GM19468 (cell line): ENCODE data around the gene PRICKLE2.

Experiments used
- ATAC-seq: cut with Tn5 transposase; IDR thresholded peaks from one replicate; pipeline ENCODE4 v1.9.1; 2021; ENCODE audit warnings: mild to moderate bottlenecking, moderate library complexity, moderate number of reproducible peaks; ENCODE audit not compliant: unreplicated experiment; ENCODE audit errors: extremely low read depth

Gene PRICKLE2

DNA sequence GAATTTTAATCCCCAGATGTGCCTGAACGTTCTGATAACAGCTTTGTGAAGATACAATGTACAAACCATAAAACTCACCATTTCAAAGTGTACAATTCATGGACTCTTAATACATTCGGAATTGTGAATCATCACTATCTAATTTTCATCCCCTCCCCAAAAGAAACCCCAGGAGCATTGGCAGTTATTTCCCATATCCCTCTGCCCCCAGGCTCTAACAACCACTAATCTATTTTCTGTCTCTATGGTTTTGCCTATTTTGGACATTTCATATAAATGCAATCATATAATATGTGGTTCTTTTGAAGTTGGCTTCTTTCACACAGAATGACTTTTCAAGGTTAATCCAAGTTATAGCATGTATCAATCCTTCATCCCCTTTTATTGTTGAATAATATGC, 25.3 kb downstream of the PRICKLE2 start:
- no peak for ATAC-seq

DNA sequence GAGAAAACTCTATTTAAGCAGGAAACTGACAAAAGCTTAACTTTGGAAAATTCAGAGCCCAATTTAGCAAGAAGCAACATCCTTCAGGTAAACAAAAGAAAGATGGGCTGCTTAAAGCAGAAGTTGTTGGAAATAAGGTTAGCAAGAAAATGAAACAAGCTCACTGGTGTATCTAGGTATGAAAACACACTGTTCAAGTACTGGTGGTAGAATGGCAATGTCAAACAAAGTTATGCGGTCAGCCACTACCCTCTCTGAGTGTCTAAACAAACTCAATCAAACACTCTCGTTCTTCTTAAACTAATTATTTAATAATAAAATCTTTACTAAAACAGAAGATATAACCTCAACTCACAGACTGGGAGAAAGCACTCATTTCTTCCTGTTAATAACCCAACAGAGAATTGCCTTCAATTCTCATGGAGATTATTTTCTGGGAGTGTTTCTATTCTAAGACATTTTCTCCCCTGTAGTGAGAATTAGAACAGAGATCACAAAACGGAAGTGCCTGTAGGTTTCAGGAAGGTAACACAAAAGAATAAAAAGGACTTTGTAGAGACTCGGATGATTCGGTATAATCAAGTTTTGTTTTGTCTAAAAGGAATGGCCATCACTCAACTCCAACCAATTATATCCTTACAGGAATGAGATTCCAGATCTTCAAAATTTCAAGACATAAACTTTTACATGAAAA, 28.9 kb downstream of the PRICKLE2 start:
- ATAC-seq = no peak

DNA sequence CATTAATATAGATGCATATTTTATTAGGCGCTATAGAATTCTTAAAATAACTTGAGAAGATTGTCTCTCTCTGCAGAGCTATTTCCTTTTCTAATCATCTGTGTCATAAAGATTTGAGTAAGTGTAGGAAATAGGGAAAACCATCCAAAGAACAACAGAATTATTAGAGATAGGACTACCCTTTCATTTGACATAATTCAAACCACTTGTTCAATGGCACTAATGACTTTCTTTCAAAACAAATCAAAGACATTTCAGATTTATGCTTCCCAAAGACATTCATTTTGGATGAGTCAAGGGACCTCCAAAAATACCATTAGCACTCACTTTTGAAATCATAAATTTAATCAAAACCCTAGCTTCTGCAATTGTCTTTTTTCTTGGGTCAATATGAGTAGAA, 29.5 kb downstream of the PRICKLE2 start:
- no peak for ATAC-seq

DNA sequence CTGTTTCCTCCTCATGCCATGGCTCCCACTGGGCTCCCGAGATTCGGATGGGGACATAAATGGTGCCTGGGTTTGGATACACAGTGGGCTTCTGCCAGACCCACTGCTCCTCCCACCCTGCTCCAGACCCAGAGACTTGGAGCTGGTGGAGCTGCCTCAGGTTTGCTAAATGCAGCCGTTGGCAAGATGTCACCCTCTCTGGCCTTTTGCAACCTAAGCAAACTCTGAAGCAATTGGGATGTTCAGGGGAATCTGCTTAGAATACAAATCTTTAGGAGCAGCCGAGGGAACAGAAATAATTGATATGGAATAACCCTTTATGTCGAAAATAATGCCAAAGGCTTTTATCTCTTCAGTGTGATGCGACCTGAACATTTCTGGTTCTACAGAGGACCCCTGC, 33.4 kb downstream of the PRICKLE2 start:
- no peak for ATAC-seq

DNA sequence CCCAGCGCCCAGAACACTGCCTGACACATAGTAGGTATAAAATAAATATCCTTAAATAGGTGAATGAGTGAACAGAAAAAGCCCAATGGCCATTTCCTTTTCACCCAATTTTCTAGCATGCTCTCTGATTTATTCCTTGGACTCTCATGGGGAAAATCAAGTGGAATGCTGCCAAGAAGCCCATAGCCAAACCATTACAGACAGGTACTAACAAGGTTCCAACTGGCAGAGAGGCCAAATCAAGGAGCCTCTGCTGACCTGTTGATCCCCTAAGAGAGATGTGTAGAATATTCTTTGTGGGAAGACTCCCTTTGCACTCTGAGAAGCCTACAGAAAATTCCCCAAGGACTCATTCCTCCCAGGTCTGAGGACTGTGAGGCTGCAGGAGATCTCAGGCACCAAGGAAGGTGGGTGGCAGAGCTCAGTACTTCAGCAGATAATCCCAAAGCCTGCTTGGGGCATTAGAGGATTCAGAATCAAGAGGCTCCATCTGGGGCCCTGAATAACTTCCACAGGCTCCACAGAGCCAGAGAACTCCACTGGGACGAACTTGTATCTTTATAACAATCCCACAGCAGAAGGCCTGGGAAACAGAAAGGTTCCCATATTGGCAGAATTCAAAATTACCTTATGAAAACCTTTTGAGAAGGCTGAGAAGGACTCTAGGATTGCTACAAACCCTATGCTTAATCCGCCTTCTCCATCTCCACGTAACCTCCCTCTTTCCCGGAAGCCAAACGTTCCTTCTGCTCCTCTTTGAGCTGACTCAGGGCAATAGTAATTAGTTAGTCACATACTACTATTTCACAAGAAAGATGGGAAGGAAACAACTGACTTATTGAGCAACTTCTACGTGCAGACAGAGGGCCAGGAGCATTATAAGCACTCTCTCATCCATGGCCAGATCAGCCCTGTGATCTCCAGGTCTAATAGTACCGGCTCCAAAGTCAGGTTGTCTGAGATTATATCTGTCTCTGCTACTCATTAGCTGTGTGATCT, 34.5 kb downstream of the PRICKLE2 start:
- ATAC-seq = no peak

DNA sequence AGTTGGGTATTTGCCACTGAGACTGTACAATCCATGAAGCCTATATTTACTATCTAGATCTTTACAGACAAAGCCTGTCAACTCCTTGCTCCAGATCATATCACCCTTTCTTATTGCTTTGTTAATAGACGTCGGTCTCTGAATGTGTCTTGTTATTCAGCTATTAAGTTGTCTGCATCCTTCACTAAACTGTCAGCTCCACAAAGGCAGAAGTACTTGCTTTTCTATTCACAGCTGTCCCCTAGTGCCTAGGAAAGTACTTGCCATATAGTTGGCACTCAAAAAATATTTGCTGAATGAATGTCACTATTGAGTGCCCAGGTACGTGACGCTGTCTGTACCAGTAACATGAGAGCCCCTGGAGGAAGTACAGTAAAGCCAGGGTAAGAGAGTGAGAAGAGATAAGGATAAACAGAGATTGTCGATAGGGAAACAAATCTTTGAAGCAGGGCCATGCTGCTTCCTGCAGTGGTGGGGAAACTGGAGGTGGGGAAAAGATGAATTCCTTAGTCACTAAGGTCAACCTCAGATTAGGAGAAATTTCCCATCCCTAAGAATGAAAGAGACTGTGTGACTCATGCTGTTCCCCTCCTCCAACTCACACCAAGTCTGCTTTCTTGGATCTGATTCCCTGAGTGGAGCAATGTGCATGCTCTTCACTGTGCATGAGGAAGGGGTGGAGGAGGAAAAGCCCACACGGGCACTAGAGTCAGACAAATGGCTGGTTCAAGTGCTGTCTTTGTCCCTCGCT, 36.3 kb downstream of the PRICKLE2 start:
- ATAC-seq = no peak

DNA sequence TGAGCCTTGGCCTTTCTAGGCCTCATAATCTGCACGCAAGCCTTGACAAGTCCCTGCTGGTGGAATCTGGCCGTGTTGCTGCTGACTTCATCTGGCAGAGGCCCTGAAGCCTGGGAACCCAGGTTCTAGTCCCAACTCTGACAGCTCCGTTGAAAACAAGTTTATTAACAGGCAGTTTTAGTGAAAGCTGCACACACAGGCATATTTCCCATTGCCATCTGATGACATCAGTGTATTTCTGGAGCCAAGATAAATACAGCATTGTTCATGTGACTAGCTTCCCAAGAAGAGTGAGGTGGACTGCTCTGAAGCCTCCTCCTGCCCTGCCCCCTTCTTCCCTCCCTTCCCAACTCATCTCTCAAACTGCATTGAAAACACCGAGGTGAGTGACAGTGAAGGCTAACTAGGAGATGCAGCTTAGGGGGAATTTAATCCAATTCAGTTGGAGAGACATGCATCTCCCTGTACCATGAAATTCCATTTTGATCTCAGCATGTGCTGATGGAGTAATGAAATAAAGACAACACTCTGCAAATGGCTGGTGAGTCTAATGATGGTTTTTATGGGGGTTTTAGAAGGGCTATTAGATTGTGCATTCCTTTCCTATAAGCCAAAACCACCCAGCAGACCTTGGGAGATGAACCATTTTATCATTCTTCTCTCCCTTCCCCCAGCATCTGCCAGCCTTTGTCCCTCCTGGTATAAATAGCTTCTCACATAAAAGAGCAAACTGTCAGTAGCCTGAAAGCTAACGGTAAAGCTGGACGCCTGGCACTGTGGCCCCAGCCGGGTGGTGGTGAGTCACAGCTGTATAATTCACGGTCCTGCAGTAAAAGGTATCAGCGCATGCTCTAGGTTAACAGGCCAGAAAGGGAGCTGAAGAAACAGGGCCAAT, 38.0 kb downstream of the PRICKLE2 start:
- no peak for ATAC-seq

DNA sequence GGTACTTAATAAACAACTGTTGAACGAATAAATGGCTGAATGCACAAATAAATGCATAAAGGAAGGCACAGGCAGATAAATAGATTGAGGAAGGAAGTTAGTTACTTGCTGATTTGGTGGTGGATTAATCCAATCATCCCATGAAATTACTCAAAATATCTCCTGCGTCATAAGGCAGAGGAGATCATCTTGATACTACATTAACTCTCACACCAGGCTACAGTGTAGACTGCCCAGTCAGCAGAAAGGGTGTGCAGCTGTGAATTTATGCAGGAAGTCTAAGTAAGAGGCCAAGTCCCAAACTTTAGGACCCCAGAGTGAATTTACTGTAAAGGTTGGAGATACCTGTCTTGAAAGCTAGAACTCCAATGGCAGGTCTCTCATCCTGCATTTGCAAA, 38.6 kb downstream of the PRICKLE2 start:
- ATAC-seq = no peak

DNA sequence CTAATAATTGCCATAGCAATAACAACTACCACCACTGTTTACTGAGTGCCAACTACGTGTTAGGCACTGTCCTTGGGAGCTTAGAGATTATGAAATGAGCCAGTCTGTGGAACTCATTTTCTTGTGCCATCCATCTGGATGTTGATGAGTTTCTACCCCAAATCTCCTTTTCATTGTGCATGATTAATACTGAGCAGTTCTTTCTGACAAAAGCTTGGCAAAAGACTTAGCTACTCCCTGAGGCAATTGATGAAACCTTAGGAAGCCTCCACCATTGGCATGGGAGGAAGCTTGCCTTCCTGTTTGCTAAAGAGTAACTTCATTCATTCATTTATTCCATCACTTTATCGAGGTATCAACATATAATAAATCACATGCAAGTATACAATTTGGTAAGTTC, 39.8 kb downstream of the PRICKLE2 start:
- ATAC-seq = no peak

DNA sequence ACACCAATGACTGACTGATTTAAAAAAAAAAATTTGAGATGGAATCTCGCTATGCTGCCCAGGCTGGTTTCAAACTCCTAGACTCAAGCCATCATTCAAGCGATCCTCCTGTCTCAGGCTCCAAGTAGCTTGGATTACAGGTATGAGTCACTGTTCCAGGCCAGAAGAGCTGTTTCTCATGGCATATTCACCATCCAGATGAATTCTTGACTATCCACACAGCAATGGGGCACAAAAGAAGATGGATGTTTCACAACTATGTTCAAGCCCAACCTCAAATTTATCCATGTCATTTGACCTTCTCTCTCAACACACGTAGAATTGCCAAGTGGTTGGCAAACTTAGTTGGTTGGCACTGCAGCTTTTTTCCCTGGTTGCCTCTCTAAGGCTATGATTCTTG, 40.6 kb downstream of the PRICKLE2 start:
- ATAC-seq = no peak

DNA sequence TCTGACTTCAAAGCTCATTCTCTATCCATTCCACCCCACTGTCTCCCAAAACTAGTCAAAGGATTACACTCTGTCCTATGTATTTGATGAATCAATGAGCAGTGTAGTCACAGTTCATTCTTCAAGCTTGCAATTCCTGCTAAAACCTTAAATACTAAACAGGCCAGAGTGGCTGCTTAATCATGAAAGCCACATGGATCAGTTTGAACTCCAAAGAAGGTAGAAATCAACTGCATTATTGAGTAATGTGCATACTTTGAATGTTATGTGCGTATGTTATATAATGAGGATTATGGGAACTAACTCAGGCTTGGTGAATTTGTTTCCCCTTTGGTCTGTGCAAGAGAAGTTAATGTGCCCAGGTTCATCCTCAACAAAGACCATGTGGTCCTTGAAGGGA, 45.4 kb downstream of the PRICKLE2 start:
- ATAC-seq = no peak

DNA sequence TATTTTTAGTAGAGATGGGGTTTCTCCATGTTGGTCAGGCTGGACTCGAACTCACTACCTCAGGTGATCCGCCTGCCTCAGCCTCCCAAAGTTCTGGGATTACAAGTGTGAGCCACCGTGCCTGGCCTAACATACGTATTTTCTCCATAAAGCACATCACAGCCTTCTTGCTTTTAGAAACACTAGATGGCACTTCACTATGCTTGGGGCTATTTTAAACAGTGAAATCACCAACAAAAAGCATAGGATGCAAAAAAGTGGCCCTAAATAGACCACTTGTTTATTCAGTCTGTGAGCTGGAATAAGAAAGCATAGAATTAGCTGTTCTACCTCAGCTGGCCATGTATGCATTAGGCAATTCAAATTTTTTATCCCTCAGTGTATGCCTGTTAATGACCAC, 46.0 kb downstream of the PRICKLE2 start:
- ATAC-seq = no peak

DNA sequence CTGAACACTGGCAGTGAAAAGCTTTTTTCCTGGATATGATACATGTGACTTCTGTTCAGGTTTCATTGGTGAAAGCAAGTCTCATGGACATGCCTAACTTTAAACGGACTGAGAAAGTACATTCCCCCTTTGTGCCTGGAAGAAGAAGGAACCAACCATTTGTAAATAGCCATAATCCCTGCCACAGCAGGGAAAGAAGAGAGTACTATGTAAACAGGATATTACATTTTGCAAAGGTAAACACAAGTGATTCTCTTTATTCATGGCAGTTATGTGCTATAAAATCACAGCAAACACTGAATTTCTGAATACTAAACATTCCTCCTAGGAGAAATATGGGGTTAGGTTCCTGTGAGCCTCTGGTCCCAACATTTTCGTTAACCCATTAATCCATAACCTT, 46.8 kb downstream of the PRICKLE2 start:
- ATAC-seq = no peak

DNA sequence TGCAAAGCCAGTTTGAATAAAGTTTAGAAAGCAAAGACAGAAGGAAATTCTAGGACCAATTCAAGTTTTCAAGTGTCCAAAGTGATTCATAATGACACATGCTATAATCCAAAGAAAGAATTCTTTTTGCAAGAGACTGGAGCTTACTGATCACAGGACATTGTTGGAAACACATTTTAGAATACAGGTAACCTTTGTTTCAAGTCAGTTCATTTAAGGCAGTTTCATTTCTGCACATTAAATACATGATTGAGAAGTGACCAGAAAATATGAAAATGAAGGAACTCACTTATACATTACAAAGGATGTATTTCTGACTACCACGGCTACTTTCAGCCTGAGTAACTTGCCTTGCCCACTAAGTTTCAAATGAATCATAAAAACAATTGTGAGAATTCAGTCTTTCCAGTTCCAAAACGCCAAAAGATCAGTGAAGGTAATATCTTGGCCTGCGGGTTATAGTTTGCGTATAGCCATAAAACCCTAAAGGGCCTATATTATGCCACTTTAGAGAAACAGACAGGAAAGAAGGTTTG, 48.7 kb downstream of the PRICKLE2 start:
- no peak for ATAC-seq

DNA sequence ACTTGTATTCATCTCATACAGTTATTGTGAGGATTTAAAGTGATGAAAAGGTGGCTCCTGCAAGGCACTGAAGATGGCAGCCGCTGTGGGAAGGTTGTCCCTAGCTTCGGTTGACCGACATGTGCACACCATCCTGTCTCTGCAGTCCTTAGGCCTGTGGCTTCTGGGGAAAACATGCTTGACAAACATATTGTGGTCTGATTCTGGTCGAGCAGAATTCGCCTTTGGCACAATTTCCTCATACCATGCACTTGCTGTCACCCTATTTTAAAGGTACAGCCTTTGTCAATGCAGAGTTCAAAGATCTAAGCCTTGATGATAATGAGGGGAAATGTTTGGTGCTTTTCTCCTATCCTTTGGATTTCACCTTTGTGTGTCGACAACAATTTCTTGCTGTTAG, 50.9 kb downstream of the PRICKLE2 start:
- no peak for ATAC-seq

DNA sequence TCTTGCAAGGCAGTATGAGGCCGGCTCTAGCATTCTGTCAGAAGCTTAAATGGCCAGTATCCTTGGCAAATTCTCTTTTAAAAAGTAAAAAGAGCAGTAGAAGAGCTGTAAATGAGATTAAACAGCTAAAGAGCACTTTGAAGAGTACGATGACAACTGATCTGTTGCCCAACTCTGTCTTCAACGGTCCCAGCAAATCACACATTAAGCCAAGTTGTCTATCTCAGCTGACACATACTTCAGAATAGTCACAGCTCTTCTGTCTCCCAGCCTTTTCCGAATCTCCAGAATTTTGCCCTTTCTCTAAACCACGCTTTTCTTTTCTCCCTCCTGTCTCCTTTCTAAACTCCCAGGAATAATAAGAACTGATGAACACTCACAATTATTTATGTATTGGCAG, 51.7 kb downstream of the PRICKLE2 start:
- ATAC-seq = no peak

DNA sequence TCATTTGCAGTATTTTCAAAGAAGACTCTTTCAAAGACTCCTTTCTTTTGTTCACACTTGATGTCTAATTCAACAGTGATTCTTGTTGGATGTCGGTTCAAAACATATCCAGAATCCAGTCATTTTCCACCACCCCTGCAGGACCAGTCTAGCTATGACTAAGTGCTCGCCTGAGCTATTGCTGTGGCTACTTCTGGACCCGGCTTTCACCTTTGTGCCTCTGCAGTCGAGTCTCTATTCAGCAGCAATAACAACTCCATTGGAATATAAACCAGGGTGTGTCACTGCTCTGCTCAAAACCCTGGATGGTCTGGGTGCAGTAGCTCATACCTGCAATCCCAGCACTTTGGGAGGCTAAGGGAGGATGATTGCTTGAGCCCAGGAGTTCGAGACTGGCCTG, 55.0 kb downstream of the PRICKLE2 start:
- no peak for ATAC-seq

DNA sequence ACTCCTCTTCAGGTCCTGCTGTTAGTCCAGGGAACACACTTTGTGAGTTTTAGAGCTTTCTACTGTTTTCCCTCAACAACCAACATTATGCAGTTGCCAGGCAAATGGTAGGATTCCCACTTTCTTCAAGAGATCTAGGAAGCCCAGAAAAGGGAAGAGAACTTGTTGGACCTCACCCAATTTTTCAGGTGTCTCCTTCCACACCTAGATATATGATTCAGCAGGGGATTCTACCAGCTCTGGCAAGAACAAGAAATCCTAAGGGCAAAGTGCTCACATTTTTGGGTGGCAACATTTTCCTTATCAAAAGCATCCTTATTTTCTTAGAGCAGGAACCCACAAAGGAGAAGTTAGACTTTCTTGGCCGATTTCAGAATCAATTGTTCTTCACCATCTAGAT, 57.4 kb downstream of the PRICKLE2 start:
- no peak for ATAC-seq

DNA sequence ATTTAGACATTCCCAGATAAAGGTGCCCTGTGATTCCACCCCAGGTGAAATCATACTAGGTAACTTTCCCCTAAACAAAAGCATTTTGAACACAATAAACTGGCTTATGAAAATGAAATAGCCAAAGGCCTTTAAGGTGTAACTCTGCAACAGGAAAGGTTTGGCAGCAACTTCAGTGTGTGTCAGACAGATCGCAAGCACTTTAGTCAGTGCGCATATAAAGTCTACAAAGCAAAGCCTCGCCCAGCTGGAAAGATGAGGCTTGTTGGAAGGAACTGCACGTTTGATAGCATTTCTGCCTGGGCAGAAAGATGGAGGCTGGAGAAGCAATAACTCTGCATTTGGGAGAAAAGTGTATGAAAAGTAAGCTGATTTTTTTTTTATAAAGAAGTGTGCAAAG, 57.9 kb downstream of the PRICKLE2 start:
- ATAC-seq = no peak
